GM23338 (cell line): ENCODE results near the gene UNC5A. TPM values are rescaled to one million over a fixed set of nuclear protein-coding genes. Genes with fewer than 3 reads are reported as not detected.

Experiments used
- ATAC-seq: fragments of 200-7000 bp; cut with Tn5 transposase; 3 replicates; pipeline ENCODE4 v1.9.1; 2020
- DNase-seq: peaks from one replicate; pipeline ENCODE4 v3.0.0-alpha.2; 2015; ENCODE audit warnings: low spot score
- H2AFZ ChIP-seq: fragments of 200-600 bp; sonication (generic); 2 replicates; pipeline ENCODE4 v1.8.0; 2016; ENCODE audit warnings: antibody characterized with exemption, mild to moderate bottlenecking, moderate library complexity
- H3F3A ChIP-seq: fragments of 200-600 bp; sonication (generic); replicated peaks from 2 replicates; pipeline ENCODE4 v1.8.0; 2017; ENCODE audit warnings: antibody characterized with exemption, mixed run types, low read depth
- H3K27ac ChIP-seq: fragments of 200-600 bp; sonication (generic); 2 replicates; pipeline ENCODE4 v1.6.1; 2016; ENCODE audit warnings: low read depth
- H3K27me3 ChIP-seq: fragments of 200-600 bp; sonication (generic); 2 replicates; pipeline ENCODE4 v1.8.0; 2016; ENCODE audit warnings: mild to moderate bottlenecking, mixed run types, moderate library complexity; ENCODE audit not compliant: insufficient read depth
- H3K36me3 ChIP-seq: fragments of 200-600 bp; sonication (generic); 2 replicates; pipeline ENCODE4 v1.8.0; 2016; ENCODE audit warnings: mild to moderate bottlenecking; ENCODE audit not compliant: insufficient read depth
- H3K4me1 ChIP-seq: fragments of 200-600 bp; sonication (generic); 2 replicates; pipeline ENCODE4 v1.8.0; 2016; ENCODE audit warnings: mild to moderate bottlenecking, moderate library complexity; ENCODE audit not compliant: insufficient read depth
- H3K4me2 ChIP-seq: fragments of 200-600 bp; sonication (generic); 2 replicates; pipeline ENCODE4 v1.7.1; 2017; ENCODE audit warnings: mixed run types
- H3K4me3 ChIP-seq: fragments of 200-600 bp; sonication (generic); 2 replicates; pipeline ENCODE4 v1.6.1; 2016; ENCODE audit warnings: mixed run types
- H3K79me2 ChIP-seq: fragments of 200-600 bp; sonication (generic); replicated peaks from 2 replicates; pipeline ENCODE4 v1.8.0; 2017; ENCODE audit warnings: mild to moderate bottlenecking; ENCODE audit not compliant: insufficient read depth
- H3K9me2 ChIP-seq: fragments of 200-600 bp; sonication (generic); 2 replicates; pipeline ENCODE4 v1.8.0; 2017; ENCODE audit not compliant: insufficient read depth
- H4K20me1 ChIP-seq: fragments of 200-600 bp; sonication (generic); replicated peaks from 2 replicates; pipeline ENCODE4 v1.8.0; 2017; ENCODE audit warnings: mild to moderate bottlenecking; ENCODE audit not compliant: insufficient read depth
- H3K27ac Mint-ChIP-seq: 2 replicates; pipeline ENCODE4 v1.8.0; 2020; ENCODE audit warnings: inconsistent platforms, mild to moderate bottlenecking, moderate library complexity, mixed read lengths
- H3K27me3 Mint-ChIP-seq: 3 replicates; pipeline ENCODE4 v1.8.0; 2022; ENCODE audit warnings: low read depth, mild to moderate bottlenecking, moderate library complexity, mixed read lengths, inconsistent platforms; ENCODE audit not compliant: insufficient read depth, poor library complexity
- H3K36me3 Mint-ChIP-seq: 3 replicates; pipeline ENCODE4 v1.8.0; 2021; ENCODE audit warnings: low read depth, mild to moderate bottlenecking, inconsistent platforms, moderate library complexity, mixed read lengths
- H3K4me1 Mint-ChIP-seq: 3 replicates; pipeline ENCODE4 v1.8.0; 2020; ENCODE audit warnings: mild to moderate bottlenecking, inconsistent platforms, mixed read lengths
- H3K4me3 Mint-ChIP-seq: 3 replicates; pipeline ENCODE4 v1.8.0; 2021; ENCODE audit warnings: moderate library complexity, mild to moderate bottlenecking, inconsistent platforms, mixed read lengths
- H3K9me3 Mint-ChIP-seq: 3 replicates; pipeline ENCODE4 v1.8.0; 2020; ENCODE audit warnings: moderate library complexity, mild to moderate bottlenecking, inconsistent platforms, mixed read lengths
- CREB1 ChIP-seq: fragments of 250-450 bp; sonication (Bioruptor Pico); IDR thresholded peaks from 2 replicates; pipeline ENCODE4 v1.5.0; 2020; ENCODE audit warnings: low read depth, mild to moderate bottlenecking, moderate library complexity
- EZH2 ChIP-seq: fragments of 200-600 bp; sonication (generic); IDR thresholded peaks from one replicate; pipeline ENCODE4 v1.8.0; 2017; ENCODE audit warnings: antibody characterized with exemption, mild to moderate bottlenecking, low read depth; ENCODE audit not compliant: unreplicated experiment
- EZH2phosphoT487 ChIP-seq: fragments of 200-600 bp; sonication (generic); IDR thresholded peaks from one replicate; pipeline ENCODE4 v1.8.1; 2018; ENCODE audit warnings: antibody characterized with exemption; ENCODE audit not compliant: unreplicated experiment
- JUNB ChIP-seq: IDR thresholded peaks from one replicate; pipeline ENCODE4 v1.6.1; 2016; ENCODE audit warnings: antibody characterized with exemption; ENCODE audit not compliant: unreplicated experiment
- NANOG ChIP-seq: IDR thresholded peaks from 2 replicates; pipeline ENCODE4 v1.6.1; 2016; ENCODE audit warnings: antibody characterized with exemption, borderline replicate concordance
- POLR2AphosphoS5 ChIP-seq: IDR thresholded peaks from 2 replicates; pipeline ENCODE4 v1.6.1; 2016; ENCODE audit warnings: antibody characterized with exemption, low read depth
- STAT1 ChIP-seq: IDR thresholded peaks from one replicate; pipeline ENCODE4 v1.6.1; 2016; ENCODE audit warnings: antibody characterized with exemption; ENCODE audit not compliant: unreplicated experiment
- ZNF114 ChIP-seq: fragments of 250-450 bp; sonication (Bioruptor Pico); IDR thresholded peaks from 2 replicates; pipeline ENCODE4 v1.5.0; 2020; ENCODE audit warnings: mild to moderate bottlenecking, moderate library complexity
- ZNF331 ChIP-seq: fragments of 250-450 bp; sonication (Bioruptor Pico); IDR thresholded peaks from 2 replicates; pipeline ENCODE4 v1.5.0; 2020; ENCODE audit warnings: low read depth, mild to moderate bottlenecking, moderate library complexity
- polyA plus RNA-seq: library from polyadenylated mRNA; unstranded; fragments of >200 nt; fragmentation: Nextera tagmentation; extraction: Ambion mirVana; gene quantifications from 2 replicates; pipeline ENCODE4 v1.2.1, GENCODE V29; 2016
- total RNA-seq: library from RNA; depleted of rRNA; stranded (reverse); fragments of >200 nt; shearing (Covaris generic); gene quantifications from 2 replicates; pipeline ENCODE4 v1.2.3, GENCODE V29; 2014
- TF ChIP-seq, protein P1 (sequence below): IDR thresholded peaks from one replicate; pipeline ENCODE4 v1.6.1; 2018; ENCODE audit warnings: antibody characterized with exemption; ENCODE audit not compliant: unreplicated experiment
- TF ChIP-seq, protein P2 (sequence below): fragments of 250-450 bp; sonication (Bioruptor Pico); IDR thresholded peaks from 2 replicates; pipeline ENCODE4 v1.5.0; 2020; ENCODE audit warnings: mild to moderate bottlenecking, moderate library complexity
- TF ChIP-seq, protein P3 (sequence below), 2 experiments: fragments of 200-600 bp in 1 of 2; sonication (generic) in 1 of 2; conservative IDR thresholded peaks; 2 replicates each; pipeline versions ENCODE4 v1.5.1 to v1.6.1; 2016 to 2017; ENCODE audit warnings: antibody characterized with exemption in 2 of 2, low read depth in 2 of 2, mild to moderate bottlenecking in 2 of 2, moderate library complexity in 1 of 2
- TF ChIP-seq, protein P4 (sequence below): IDR thresholded peaks from 2 replicates; pipeline ENCODE4 v1.6.1; 2016; ENCODE audit warnings: antibody characterized with exemption

UNC5A gene
- total and polyA plus RNA-seq, 2 experiments from 2014 or later: 0.92 to 3.9 TPM

DNA sequence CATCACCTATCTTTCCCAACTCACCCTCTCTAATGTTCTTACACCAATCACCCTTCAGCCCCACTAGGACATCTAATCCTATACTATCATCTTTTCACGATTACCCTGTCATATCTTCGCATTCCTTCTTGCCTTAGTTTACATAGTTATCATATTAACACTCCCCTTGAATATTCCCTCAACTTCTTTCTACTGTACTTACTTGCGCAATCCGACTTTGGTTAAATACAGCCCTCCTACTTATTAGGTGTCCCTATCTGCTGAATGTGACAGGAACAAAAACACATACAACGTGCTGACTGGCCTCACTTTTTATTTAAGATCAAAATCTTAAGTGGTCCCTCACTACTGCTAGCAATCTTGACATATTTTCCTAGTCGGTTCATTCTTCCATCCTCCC is 108.3 kb downstream of the UNC5A start:
- Histone ChIP-seq H3F3A (no peaks in the 10 kb centered on the region; the same call in 1 of the 2 replicates), H3K27me3 (no peaks in the 10 kb centered on the region), H4K20me1 (no peaks in the 10 kb centered on the region; the same call in none of the 2 replicates), H3K4me2 (no peak overlapping the region), H2AFZ (no peak overlapping the region), H3K9me2 (no peaks in the 10 kb centered on the region; the same call in 1 of the 2 replicates), H3K79me2 (0 out of 2 replicates have a peak, but pooled peaks cover 2% of the 10 kb centered on the region), H3K36me3 (no peaks in the 10 kb centered on the region; the same call in 1 of the 2 replicates), H3K4me1 (no peaks in the 10 kb centered on the region), H3K4me3 (no peak overlapping the region), H3K27ac (no peak overlapping the region)
- Mint-ChIP-seq H3K36me3 (no peaks in the 10 kb centered on the region), H3K9me3 (no peaks in the 10 kb centered on the region; the same call in 2 of the 3 replicates), H3K4me3 (no peak overlapping the region), H3K27me3 (no peaks in the 10 kb centered on the region), H3K27ac (no peak overlapping the region), H3K4me1 (peaks cover 3% of the 10 kb centered on the region; the same call in 1 of the 3 replicates)
- DNase-seq (no peak), ATAC-seq (no peak)
- TF ChIP-seq EZH2 (no peak), JUNB (no peak), POLR2AphosphoS5 (no peak), EZH2phosphoT487 (no peak), CREB1 (CRISPR knock-in tag) (no peak), ZNF114 (no peak), ZNF331 (no peak), STAT1 (no peak), NANOG (no peak)
- TF ChIP-seq, protein P1, sequence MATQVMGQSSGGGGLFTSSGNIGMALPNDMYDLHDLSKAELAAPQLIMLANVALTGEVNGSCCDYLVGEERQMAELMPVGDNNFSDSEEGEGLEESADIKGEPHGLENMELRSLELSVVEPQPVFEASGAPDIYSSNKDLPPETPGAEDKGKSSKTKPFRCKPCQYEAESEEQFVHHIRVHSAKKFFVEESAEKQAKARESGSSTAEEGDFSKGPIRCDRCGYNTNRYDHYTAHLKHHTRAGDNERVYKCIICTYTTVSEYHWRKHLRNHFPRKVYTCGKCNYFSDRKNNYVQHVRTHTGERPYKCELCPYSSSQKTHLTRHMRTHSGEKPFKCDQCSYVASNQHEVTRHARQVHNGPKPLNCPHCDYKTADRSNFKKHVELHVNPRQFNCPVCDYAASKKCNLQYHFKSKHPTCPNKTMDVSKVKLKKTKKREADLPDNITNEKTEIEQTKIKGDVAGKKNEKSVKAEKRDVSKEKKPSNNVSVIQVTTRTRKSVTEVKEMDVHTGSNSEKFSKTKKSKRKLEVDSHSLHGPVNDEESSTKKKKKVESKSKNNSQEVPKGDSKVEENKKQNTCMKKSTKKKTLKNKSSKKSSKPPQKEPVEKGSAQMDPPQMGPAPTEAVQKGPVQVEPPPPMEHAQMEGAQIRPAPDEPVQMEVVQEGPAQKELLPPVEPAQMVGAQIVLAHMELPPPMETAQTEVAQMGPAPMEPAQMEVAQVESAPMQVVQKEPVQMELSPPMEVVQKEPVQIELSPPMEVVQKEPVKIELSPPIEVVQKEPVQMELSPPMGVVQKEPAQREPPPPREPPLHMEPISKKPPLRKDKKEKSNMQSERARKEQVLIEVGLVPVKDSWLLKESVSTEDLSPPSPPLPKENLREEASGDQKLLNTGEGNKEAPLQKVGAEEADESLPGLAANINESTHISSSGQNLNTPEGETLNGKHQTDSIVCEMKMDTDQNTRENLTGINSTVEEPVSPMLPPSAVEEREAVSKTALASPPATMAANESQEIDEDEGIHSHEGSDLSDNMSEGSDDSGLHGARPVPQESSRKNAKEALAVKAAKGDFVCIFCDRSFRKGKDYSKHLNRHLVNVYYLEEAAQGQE: no peak
- TF ChIP-seq, protein P2, sequence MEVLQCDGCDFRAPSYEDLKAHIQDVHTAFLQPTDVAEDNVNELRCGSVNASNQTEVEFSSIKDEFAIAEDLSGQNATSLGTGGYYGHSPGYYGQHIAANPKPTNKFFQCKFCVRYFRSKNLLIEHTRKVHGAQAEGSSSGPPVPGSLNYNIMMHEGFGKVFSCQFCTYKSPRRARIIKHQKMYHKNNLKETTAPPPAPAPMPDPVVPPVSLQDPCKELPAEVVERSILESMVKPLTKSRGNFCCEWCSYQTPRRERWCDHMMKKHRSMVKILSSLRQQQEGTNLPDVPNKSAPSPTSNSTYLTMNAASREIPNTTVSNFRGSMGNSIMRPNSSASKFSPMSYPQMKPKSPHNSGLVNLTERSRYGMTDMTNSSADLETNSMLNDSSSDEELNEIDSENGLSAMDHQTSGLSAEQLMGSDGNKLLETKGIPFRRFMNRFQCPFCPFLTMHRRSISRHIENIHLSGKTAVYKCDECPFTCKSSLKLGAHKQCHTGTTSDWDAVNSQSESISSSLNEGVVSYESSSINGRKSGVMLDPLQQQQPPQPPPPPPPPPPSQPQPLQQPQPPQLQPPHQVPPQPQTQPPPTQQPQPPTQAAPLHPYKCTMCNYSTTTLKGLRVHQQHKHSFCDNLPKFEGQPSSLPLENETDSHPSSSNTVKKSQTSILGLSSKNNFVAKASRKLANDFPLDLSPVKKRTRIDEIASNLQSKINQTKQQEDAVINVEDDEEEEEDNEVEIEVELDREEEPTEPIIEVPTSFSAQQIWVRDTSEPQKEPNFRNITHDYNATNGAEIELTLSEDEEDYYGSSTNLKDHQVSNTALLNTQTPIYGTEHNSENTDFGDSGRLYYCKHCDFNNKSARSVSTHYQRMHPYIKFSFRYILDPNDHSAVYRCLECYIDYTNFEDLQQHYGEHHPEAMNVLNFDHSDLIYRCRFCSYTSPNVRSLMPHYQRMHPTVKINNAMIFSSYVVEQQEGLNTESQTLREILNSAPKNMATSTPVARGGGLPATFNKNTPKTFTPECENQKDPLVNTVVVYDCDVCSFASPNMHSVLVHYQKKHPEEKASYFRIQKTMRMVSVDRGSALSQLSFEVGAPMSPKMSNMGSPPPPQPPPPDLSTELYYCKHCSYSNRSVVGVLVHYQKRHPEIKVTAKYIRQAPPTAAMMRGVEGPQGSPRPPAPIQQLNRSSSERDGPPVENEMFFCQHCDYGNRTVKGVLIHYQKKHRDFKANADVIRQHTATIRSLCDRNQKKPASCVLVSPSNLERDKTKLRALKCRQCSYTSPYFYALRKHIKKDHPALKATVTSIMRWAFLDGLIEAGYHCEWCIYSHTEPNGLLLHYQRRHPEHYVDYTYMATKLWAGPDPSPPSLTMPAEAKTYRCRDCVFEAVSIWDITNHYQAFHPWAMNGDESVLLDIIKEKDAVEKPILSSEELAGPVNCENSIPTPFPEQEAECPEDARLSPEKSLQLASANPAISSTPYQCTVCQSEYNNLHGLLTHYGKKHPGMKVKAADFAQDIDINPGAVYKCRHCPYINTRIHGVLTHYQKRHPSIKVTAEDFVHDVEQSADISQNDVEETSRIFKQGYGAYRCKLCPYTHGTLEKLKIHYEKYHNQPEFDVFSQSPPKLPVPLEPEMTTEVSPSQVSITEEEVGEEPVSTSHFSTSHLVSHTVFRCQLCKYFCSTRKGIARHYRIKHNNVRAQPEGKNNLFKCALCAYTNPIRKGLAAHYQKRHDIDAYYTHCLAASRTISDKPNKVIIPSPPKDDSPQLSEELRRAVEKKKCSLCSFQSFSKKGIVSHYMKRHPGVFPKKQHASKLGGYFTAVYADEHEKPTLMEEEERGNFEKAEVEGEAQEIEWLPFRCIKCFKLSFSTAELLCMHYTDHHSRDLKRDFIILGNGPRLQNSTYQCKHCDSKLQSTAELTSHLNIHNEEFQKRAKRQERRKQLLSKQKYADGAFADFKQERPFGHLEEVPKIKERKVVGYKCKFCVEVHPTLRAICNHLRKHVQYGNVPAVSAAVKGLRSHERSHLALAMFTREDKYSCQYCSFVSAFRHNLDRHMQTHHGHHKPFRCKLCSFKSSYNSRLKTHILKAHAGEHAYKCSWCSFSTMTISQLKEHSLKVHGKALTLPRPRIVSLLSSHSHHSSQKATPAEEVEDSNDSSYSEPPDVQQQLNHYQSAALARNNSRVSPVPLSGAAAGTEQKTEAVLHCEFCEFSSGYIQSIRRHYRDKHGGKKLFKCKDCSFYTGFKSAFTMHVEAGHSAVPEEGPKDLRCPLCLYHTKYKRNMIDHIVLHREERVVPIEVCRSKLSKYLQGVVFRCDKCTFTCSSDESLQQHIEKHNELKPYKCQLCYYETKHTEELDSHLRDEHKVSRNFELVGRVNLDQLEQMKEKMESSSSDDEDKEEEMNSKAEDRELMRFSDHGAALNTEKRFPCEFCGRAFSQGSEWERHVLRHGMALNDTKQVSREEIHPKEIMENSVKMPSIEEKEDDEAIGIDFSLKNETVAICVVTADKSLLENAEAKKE: no peak
- TF ChIP-seq, protein P3, sequence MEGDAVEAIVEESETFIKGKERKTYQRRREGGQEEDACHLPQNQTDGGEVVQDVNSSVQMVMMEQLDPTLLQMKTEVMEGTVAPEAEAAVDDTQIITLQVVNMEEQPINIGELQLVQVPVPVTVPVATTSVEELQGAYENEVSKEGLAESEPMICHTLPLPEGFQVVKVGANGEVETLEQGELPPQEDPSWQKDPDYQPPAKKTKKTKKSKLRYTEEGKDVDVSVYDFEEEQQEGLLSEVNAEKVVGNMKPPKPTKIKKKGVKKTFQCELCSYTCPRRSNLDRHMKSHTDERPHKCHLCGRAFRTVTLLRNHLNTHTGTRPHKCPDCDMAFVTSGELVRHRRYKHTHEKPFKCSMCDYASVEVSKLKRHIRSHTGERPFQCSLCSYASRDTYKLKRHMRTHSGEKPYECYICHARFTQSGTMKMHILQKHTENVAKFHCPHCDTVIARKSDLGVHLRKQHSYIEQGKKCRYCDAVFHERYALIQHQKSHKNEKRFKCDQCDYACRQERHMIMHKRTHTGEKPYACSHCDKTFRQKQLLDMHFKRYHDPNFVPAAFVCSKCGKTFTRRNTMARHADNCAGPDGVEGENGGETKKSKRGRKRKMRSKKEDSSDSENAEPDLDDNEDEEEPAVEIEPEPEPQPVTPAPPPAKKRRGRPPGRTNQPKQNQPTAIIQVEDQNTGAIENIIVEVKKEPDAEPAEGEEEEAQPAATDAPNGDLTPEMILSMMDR (conservative IDR thresholded peaks at IDR 0.05; ENCODE audit: low read depth in 2 of 2): no peak
- TF ChIP-seq, protein P4, sequence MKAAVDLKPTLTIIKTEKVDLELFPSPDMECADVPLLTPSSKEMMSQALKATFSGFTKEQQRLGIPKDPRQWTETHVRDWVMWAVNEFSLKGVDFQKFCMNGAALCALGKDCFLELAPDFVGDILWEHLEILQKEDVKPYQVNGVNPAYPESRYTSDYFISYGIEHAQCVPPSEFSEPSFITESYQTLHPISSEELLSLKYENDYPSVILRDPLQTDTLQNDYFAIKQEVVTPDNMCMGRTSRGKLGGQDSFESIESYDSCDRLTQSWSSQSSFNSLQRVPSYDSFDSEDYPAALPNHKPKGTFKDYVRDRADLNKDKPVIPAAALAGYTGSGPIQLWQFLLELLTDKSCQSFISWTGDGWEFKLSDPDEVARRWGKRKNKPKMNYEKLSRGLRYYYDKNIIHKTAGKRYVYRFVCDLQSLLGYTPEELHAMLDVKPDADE: no peak
